OCI-M1 (cell line): ENCODE results near the gene CNNM1.

Experiments used
- DNase-seq: peaks from one replicate; lab custom pipeline; 2025; lab: John Stamatoyannopoulos, UW

Gene CNNM1

GRCh38 chr10:99329304-99329553 is at the start of gene CNNM1:
Gene CNNM1, plus strand, starts transcription at chr10:99329356. Its CDS starts 32 bp downstream, at chr10:99329388.
- DNase-seq, result no peak

GRCh38 chr10:99279626-99280111 is 49.5 kb upstream of the CNNM1 start:
- no peak for DNase-seq

- DNase-seq, result no peak
Observed at GRCh38 chr10:99280472-99280871, 48.7 kb upstream of the CNNM1 start.

GRCh38 chr10:99285881-99286280 is 43.3 kb upstream of the CNNM1 start:
- no peak for DNase-seq

- DNase-seq, result no peak
Observed at GRCh38 chr10:99290306-99290705, 38.9 kb upstream of the CNNM1 start.

- DNase-seq, result no peak
Observed at GRCh38 chr10:99292159-99292558, 37.0 kb upstream of the CNNM1 start.

- DNase-seq, result no peak
Observed at GRCh38 chr10:99296605-99297004, 32.6 kb upstream of the CNNM1 start.

GRCh38 chr10:99297033-99297432 is 32.1 kb upstream of the CNNM1 start:
- no peak for DNase-seq

- DNase-seq, result no peak
Observed at GRCh38 chr10:99303899-99304861, 25.0 kb upstream of the CNNM1 start.

GRCh38 chr10:99304862-99305229 is 24.3 kb upstream of the CNNM1 start:
- DNase-seq, result no peak

GRCh38 chr10:99312501-99312900 is 16.7 kb upstream of the CNNM1 start:
- no peak for DNase-seq

- no peak for DNase-seq
Observed at GRCh38 chr10:99315853-99316252, 13.3 kb upstream of the CNNM1 start.

GRCh38 chr10:99316374-99316773 is 12.8 kb upstream of the CNNM1 start:
- DNase-seq, result no peak

GRCh38 chr10:99318048-99318447 is 11.1 kb upstream of the CNNM1 start:
- DNase-seq, result no peak

- DNase-seq, result no peak
Observed at GRCh38 chr10:99318475-99318874, 10.7 kb upstream of the CNNM1 start.

GRCh38 chr10:99325281-99325680 is 3.9 kb upstream of the CNNM1 start:
- no peak for DNase-seq

- no peak for DNase-seq
Observed at GRCh38 chr10:99326871-99327270, 2.3 kb upstream of the CNNM1 start.

- DNase-seq, result no peak
Observed at GRCh38 chr10:99328579-99329303, 415 bp upstream of the CNNM1 start.

GRCh38 chr10:99329554-99330346 is 594 bp downstream of the CNNM1 start:
- DNase-seq, result no peak

- no peak for DNase-seq
Observed at GRCh38 chr10:99330347-99330924, 1.3 kb downstream of the CNNM1 start.

GRCh38 chr10:99331207-99331803 is 2.1 kb downstream of the CNNM1 start:
- no peak for DNase-seq
